Measurements from ENCODE around the gene CCL7. TPM values are rescaled to one million over a fixed set of nuclear protein-coding genes. Genes with fewer than 3 reads are reported as not detected.

CCL7 gene
- total RNA-seq, 1 experiment from 2014 or later: not detected

DNA sequence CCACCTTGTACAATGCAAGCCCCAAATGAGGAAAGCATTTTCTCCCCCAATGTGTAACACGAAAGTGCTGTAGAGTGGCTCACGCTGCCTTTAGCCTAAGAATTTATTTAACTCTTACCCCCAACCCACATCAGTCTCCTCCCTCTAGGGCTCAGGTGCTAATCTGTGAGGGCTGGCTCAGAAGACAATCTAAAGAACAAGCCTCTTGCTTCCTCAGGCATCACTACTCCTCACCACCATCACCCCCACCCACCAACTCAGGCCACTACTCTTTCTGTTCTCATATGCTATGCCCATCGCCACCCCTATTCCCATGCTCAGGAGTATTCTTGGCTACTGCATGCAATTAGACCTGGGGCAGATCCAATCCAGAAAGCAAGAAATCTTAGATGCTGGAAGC, 18.8 kb upstream of the CCL7 start:
- H3K9me3 ChIP-seq (ENCODE audit: low read length): no peaks in the 10 kb centered on the region
- H3K4me3 ChIP-seq (ENCODE audit: low read length): no peak overlapping the region
- no peaks in the 10 kb centered on the region for H3K79me2 ChIP-seq (ENCODE audit: low read length)
- H4K20me1 ChIP-seq (ENCODE audit: insufficient read depth, low read depth, low read length): no peaks in the 10 kb centered on the region
- H3K27ac ChIP-seq (ENCODE audit: low read length): no peak overlapping the region
- no peak overlapping the region for H2AFZ ChIP-seq (ENCODE audit: low read length)
- H3K4me2 ChIP-seq (ENCODE audit: low read depth, low read length, poor library complexity, severe bottlenecking): no peak overlapping the region
- H3K4me1 ChIP-seq (ENCODE audit: low read length): no peaks in the 10 kb centered on the region
- H3K9ac ChIP-seq (ENCODE audit: low read length): no peak overlapping the region
- no peak for DNase-seq
- H3K36me3 ChIP-seq (ENCODE audit: insufficient read depth, low read length): no peaks in the 10 kb centered on the region
- H3K9me2 ChIP-seq (replicated peaks; ENCODE audit: insufficient read depth, low read length): no peaks in the 10 kb centered on the region
- H3K27me3 ChIP-seq (ENCODE audit: low read length): no peaks in the 10 kb centered on the region

DNA sequence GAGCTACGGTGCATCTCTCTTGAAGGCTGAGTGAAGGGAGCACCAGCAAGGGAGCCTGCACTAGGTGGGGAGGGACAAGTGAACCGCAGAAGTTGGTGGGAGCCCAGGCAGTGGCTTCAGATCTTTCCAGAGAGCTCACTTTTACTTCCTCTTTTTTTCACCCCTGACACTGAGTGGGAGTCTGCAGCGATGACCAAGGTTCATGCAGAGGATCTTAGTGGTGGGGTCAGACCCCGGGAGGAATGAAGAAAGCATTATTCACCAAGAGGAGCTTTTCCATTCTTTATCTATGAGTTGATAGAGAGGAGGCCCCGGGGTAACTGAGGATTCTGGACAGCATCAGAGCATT, 18.0 kb upstream of the CCL7 start:
- Histone ChIP-seq H4K20me1 (ENCODE audit: insufficient read depth, low read depth, low read length) (no peaks in the 10 kb centered on the region), H2AFZ (ENCODE audit: low read length) (no peak overlapping the region), H3K79me2 (ENCODE audit: low read length) (no peaks in the 10 kb centered on the region), H3K9me3 (ENCODE audit: low read length) (no peaks in the 10 kb centered on the region), H3K4me2 (ENCODE audit: low read depth, low read length, poor library complexity, severe bottlenecking) (no peak overlapping the region), H3K36me3 (ENCODE audit: insufficient read depth, low read length) (no peaks in the 10 kb centered on the region), H3K9me2 (replicated peaks; ENCODE audit: insufficient read depth, low read length) (no peaks in the 10 kb centered on the region), H3K27me3 (ENCODE audit: low read length) (no peaks in the 10 kb centered on the region), H3K4me3 (ENCODE audit: low read length) (no peak overlapping the region), H3K4me1 (ENCODE audit: low read length) (no peaks in the 10 kb centered on the region), H3K27ac (ENCODE audit: low read length) (no peak overlapping the region), H3K9ac (ENCODE audit: low read length) (no peak overlapping the region)
- DNase-seq: no peak

DNA sequence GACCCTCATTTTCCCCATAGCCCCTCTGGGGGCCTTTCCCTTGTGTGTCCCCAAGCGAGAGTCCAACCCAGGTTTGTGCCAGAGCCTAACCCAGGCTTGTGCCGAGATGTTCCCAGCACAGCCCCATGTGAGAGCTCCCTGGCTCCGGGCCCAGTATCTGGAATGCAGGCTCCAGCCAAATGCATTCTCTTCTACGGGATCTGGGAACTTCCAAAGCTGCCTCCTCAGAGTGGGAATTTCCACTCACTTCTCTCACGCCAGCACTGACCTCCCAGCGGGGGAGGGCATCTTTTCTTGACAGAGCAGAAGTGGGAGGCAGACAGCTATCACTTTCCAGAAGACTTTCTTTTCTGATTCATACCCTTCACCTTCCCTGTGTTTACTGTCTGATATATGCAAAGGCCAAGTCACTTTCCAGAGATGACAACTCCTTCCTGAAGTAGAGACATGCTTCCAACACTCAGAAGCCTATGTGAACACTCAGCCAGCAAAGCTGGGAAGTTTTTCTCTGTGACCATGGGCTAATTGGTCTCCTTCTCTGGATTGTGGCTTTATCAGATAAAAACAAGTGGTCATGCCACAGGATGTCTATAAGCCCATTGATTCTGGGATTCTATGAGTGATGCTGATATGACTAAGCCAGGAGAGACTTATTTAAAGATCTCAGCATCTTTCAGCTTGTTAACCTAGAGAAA, 17.4 kb upstream of the CCL7 start:
- H3K27ac ChIP-seq (ENCODE audit: low read length): no peak overlapping the region
- H3K4me3 ChIP-seq (ENCODE audit: low read length): no peak overlapping the region
- H3K9ac ChIP-seq (ENCODE audit: low read length): no peak overlapping the region
- no peak for DNase-seq
- no peaks in the 10 kb centered on the region for H3K79me2 ChIP-seq (ENCODE audit: low read length)
- H3K4me2 ChIP-seq (ENCODE audit: low read depth, low read length, poor library complexity, severe bottlenecking): no peak overlapping the region
- H3K36me3 ChIP-seq (ENCODE audit: insufficient read depth, low read length): no peaks in the 10 kb centered on the region
- H4K20me1 ChIP-seq (ENCODE audit: insufficient read depth, low read depth, low read length): no peaks in the 10 kb centered on the region
- no peak overlapping the region for H2AFZ ChIP-seq (ENCODE audit: low read length)
- H3K27me3 ChIP-seq (ENCODE audit: low read length): no peaks in the 10 kb centered on the region
- no peaks in the 10 kb centered on the region for H3K9me3 ChIP-seq (ENCODE audit: low read length)
- no peaks in the 10 kb centered on the region for H3K9me2 ChIP-seq (replicated peaks; ENCODE audit: insufficient read depth, low read length)
- H3K4me1 ChIP-seq (ENCODE audit: low read length): no peaks in the 10 kb centered on the region

DNA sequence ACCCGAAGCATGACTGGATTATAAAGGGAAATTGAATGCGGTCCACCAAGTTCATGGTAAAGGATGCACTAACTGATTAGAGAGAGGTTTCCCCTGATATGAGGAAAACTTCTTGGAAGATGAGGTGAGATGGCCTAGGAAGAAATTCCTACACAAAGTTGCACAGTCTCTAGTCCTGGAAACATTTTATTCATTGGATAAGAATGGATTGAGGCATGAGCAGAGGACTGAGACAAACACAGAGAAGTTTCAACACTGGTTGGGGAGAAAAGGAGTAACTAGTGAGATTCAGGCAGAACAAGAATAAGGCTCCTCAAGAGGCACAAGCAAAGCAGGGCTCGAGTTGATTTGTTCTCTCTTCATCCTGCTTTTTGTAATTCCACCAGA, 16.9 kb upstream of the CCL7 start:
- no peaks in the 10 kb centered on the region for H3K79me2 ChIP-seq (ENCODE audit: low read length)
- no peaks in the 10 kb centered on the region for H3K27me3 ChIP-seq (ENCODE audit: low read length)
- no peak overlapping the region for H3K9ac ChIP-seq (ENCODE audit: low read length)
- no peak overlapping the region for H3K4me3 ChIP-seq (ENCODE audit: low read length)
- H3K9me3 ChIP-seq (ENCODE audit: low read length): no peaks in the 10 kb centered on the region
- no peak for DNase-seq
- H3K4me1 ChIP-seq (ENCODE audit: low read length): no peaks in the 10 kb centered on the region
- H4K20me1 ChIP-seq (ENCODE audit: insufficient read depth, low read depth, low read length): no peaks in the 10 kb centered on the region
- H3K27ac ChIP-seq (ENCODE audit: low read length): no peak overlapping the region
- no peaks in the 10 kb centered on the region for H3K36me3 ChIP-seq (ENCODE audit: insufficient read depth, low read length)
- no peak overlapping the region for H3K4me2 ChIP-seq (ENCODE audit: low read depth, low read length, poor library complexity, severe bottlenecking)
- H2AFZ ChIP-seq (ENCODE audit: low read length): no peak overlapping the region
- H3K9me2 ChIP-seq (replicated peaks; ENCODE audit: insufficient read depth, low read length): no peaks in the 10 kb centered on the region

DNA sequence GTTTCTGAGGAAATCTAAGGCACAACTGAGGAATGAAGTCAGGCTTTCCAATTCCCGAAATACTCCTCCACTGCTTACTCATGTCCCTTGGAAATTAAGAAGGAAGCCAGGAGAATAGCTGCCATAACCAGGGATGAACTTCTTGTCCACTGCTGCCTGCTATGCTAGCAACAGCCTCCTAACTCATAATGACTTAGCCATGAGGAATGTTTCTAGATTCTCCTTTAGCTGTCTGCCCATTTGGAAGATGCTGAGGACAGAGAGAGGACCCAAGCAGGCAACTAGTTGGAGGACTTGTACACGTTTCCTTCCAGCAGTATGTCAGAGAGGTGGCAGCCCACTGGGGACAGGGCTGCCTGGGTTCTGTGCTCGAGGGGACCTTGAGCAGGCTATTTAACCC, 15.9 kb upstream of the CCL7 start:
- H3K36me3 ChIP-seq (ENCODE audit: insufficient read depth, low read length): no peaks in the 10 kb centered on the region
- no peaks in the 10 kb centered on the region for H3K9me3 ChIP-seq (ENCODE audit: low read length)
- H3K27ac ChIP-seq (ENCODE audit: low read length): no peak overlapping the region
- no peak for DNase-seq
- no peaks in the 10 kb centered on the region for H3K9me2 ChIP-seq (replicated peaks; ENCODE audit: insufficient read depth, low read length)
- no peak overlapping the region for H2AFZ ChIP-seq (ENCODE audit: low read length)
- no peak overlapping the region for H3K9ac ChIP-seq (ENCODE audit: low read length)
- H4K20me1 ChIP-seq (ENCODE audit: insufficient read depth, low read depth, low read length): no peaks in the 10 kb centered on the region
- no peak overlapping the region for H3K4me3 ChIP-seq (ENCODE audit: low read length)
- H3K4me2 ChIP-seq (ENCODE audit: low read depth, low read length, poor library complexity, severe bottlenecking): no peak overlapping the region
- H3K27me3 ChIP-seq (ENCODE audit: low read length): no peaks in the 10 kb centered on the region
- no peaks in the 10 kb centered on the region for H3K79me2 ChIP-seq (ENCODE audit: low read length)
- H3K4me1 ChIP-seq (ENCODE audit: low read length): no peaks in the 10 kb centered on the region

DNA sequence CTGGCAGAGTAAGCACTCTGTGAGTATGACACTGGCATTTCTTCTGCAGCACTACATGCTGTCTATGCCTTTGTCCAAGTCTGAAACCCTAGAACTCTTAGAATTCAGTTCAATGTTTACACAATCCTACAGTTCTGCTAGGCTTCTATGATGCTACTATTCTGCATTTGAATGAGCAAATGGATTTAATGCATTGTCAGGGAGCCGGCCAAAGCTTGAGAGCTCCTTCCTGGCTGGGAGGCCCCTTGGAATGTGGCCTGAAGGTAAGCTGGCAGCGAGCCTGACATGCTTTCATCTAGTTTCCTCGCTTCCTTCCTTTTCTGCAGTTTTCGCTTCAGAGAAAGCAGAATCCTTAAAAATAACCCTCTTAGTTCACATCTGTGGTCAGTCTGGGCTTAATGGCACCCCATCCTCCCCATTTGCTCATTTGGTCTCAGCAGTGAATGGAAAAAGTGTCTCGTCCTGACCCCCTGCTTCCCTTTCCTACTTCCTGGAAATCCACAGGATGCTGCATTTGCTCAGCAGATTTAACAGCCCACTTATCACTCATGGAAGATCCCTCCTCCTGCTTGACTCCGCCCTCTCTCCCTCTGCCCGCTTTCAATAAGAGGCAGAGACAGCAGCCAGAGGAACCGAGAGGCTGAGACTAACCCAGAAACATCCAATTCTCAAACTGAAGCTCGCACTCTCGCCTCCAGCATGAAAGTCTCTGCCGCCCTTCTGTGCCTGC, 15.2 kb upstream of the CCL7 start, which contains the start of gene CCL2:
TSS of gene CCL2 (plus strand) at position 635 of the 730 bp plus-strand sequence. CDS start at position 700, 65 bp downstream.
- Histone ChIP-seq H3K27ac (ENCODE audit: low read length) (no peak within 1 kb of the TSS), H3K4me1 (ENCODE audit: low read length) (no peaks in the 10 kb centered on the region), H2AFZ (ENCODE audit: low read length) (no peak within 1 kb of the TSS), H3K27me3 (ENCODE audit: low read length) (no peaks in the 10 kb centered on the region), H3K36me3 (ENCODE audit: insufficient read depth, low read length) (no peaks in the 10 kb centered on the region), H4K20me1 (ENCODE audit: insufficient read depth, low read depth, low read length) (no peaks in the 10 kb centered on the region), H3K79me2 (ENCODE audit: low read length) (no peaks in the 10 kb centered on the region), H3K4me3 (ENCODE audit: low read length) (no peak within 1 kb of the TSS), H3K9ac (ENCODE audit: low read length) (no peak within 1 kb of the TSS), H3K9me2 (replicated peaks; ENCODE audit: insufficient read depth, low read length) (no peaks in the 10 kb centered on the region), H3K4me2 (ENCODE audit: low read depth, low read length, poor library complexity, severe bottlenecking) (no peak within 1 kb of the TSS), H3K9me3 (ENCODE audit: low read length) (no peaks in the 10 kb centered on the region)
- no peak for DNase-seq

DNA sequence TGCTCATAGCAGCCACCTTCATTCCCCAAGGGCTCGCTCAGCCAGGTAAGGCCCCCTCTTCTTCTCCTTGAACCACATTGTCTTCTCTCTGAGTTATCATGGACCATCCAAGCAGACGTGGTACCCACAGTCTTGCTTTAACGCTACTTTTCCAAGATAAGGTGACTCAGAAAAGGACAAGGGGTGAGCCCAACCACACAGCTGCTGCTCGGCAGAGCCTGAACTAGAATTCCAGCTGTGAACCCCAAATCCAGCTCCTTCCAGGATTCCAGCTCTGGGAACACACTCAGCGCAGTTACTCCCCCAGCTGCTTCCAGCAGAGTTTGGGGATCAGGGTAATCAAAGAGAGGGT, 14.7 kb upstream of the CCL7 start:
- no peaks in the 10 kb centered on the region for H3K4me1 ChIP-seq (ENCODE audit: low read length)
- no peak overlapping the region for H3K4me2 ChIP-seq (ENCODE audit: low read depth, low read length, poor library complexity, severe bottlenecking)
- no peaks in the 10 kb centered on the region for H3K79me2 ChIP-seq (ENCODE audit: low read length)
- H3K36me3 ChIP-seq (ENCODE audit: insufficient read depth, low read length): no peaks in the 10 kb centered on the region
- no peaks in the 10 kb centered on the region for H3K9me3 ChIP-seq (ENCODE audit: low read length)
- no peaks in the 10 kb centered on the region for H4K20me1 ChIP-seq (ENCODE audit: insufficient read depth, low read depth, low read length)
- H3K27me3 ChIP-seq (ENCODE audit: low read length): no peaks in the 10 kb centered on the region
- H3K4me3 ChIP-seq (ENCODE audit: low read length): no peak overlapping the region
- H2AFZ ChIP-seq (ENCODE audit: low read length): no peak overlapping the region
- H3K9me2 ChIP-seq (replicated peaks; ENCODE audit: insufficient read depth, low read length): no peaks in the 10 kb centered on the region
- no peak overlapping the region for H3K9ac ChIP-seq (ENCODE audit: low read length)
- no peak for DNase-seq
- no peak overlapping the region for H3K27ac ChIP-seq (ENCODE audit: low read length)

DNA sequence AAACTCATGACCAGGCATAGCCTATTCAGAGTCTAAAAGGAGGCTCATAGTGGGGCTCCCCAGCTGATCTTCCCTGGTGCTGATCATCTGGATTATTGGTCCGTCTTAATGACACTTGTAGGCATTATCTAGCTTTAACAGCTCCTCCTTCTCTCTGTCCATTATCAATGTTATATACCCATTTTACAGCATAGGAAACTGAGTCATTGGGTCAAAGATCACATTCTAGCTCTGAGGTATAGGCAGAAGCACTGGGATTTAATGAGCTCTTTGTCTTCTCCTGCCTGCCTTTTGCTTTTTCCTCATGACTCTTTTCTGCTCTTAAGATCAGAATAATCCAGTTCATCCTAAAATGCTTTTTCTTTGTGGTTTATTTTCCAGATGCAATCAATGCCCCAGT, 14.2 kb upstream of the CCL7 start:
- H3K9ac ChIP-seq (ENCODE audit: low read length): no peak overlapping the region
- no peak overlapping the region for H3K27ac ChIP-seq (ENCODE audit: low read length)
- no peaks in the 10 kb centered on the region for H3K27me3 ChIP-seq (ENCODE audit: low read length)
- H4K20me1 ChIP-seq (ENCODE audit: insufficient read depth, low read depth, low read length): no peaks in the 10 kb centered on the region
- no peak for DNase-seq
- no peak overlapping the region for H2AFZ ChIP-seq (ENCODE audit: low read length)
- H3K9me2 ChIP-seq (replicated peaks; ENCODE audit: insufficient read depth, low read length): no peaks in the 10 kb centered on the region
- no peaks in the 10 kb centered on the region for H3K9me3 ChIP-seq (ENCODE audit: low read length)
- no peaks in the 10 kb centered on the region for H3K36me3 ChIP-seq (ENCODE audit: insufficient read depth, low read length)
- H3K79me2 ChIP-seq (ENCODE audit: low read length): no peaks in the 10 kb centered on the region
- H3K4me1 ChIP-seq (ENCODE audit: low read length): no peaks in the 10 kb centered on the region
- H3K4me2 ChIP-seq (ENCODE audit: low read depth, low read length, poor library complexity, severe bottlenecking): no peak overlapping the region
- H3K4me3 ChIP-seq (ENCODE audit: low read length): no peak overlapping the region

All from Karpas-422 (cell line).